Astrocyte (in vitro differentiated cells and primary cell): ENCODE results near the gene LDAH. TPM values are rescaled to one million over a fixed set of nuclear protein-coding genes. Genes with fewer than 3 reads are reported as not detected.
"Not testable (repeated sequence)": the region's sequence is repeated elsewhere in the genome, so short reads cannot be mapped to it uniquely, and the experiment has no call there.

ENCODE experiments used
- DNase-seq: peaks from one replicate; pipeline ENCODE4 v3.0.0-alpha.2; 2010; ENCODE audit warnings: low read depth
- FAIRE-seq: peaks from 2 replicates; lab custom pipeline; 2011; peaks lifted over from hg19 to GRCh38; lab: Jason Lieb, UNC
- H2AFZ ChIP-seq: 2 replicates; pipeline ENCODE4 v1.6.0; 2012; ENCODE audit warnings: low read depth, low read length, inconsistent platforms
- H3K27ac ChIP-seq: 2 replicates; pipeline ENCODE4 v1.5.1; 2011; ENCODE audit warnings: low read depth, low read length, inconsistent platforms
- H3K27me3 ChIP-seq: 2 replicates; pipeline ENCODE4 v1.6.0; 2011; ENCODE audit warnings: low read length, inconsistent platforms; ENCODE audit not compliant: insufficient read depth
- H3K36me3 ChIP-seq: 2 replicates; pipeline ENCODE4 v1.5.1; 2011; ENCODE audit warnings: low read length, inconsistent platforms; ENCODE audit not compliant: insufficient read depth
- H3K4me1 ChIP-seq: 2 replicates; pipeline ENCODE4 v1.5.1; 2011; ENCODE audit warnings: low read length, inconsistent platforms; ENCODE audit not compliant: insufficient read depth
- H3K4me2 ChIP-seq: 2 replicates; pipeline ENCODE4 v1.6.0; 2012; ENCODE audit warnings: low read length, inconsistent platforms
- H3K4me3 ChIP-seq: 2 replicates; pipeline ENCODE4 v1.5.1; 2011; ENCODE audit warnings: low read depth, mild to moderate bottlenecking, low read length, inconsistent platforms; ENCODE audit not compliant: insufficient read depth
- H3K79me2 ChIP-seq: 2 replicates; pipeline ENCODE4 v1.6.0; 2012; ENCODE audit warnings: mild to moderate bottlenecking, low read length, inconsistent platforms; ENCODE audit not compliant: insufficient read depth
- H3K9ac ChIP-seq: 2 replicates; pipeline ENCODE4 v1.6.0; 2012; ENCODE audit warnings: mild to moderate bottlenecking, low read length, inconsistent platforms
- H3K9me3 ChIP-seq: 2 replicates; pipeline ENCODE4 v1.5.1; 2012; ENCODE audit warnings: low read depth, mild to moderate bottlenecking, low read length, inconsistent platforms; ENCODE audit not compliant: insufficient read depth
- H4K20me1 ChIP-seq: 2 replicates; pipeline ENCODE4 v1.6.0; 2012; ENCODE audit warnings: low read length, inconsistent platforms; ENCODE audit not compliant: insufficient read depth
- H3K27ac Mint-ChIP-seq: one replicate; pipeline ENCODE4 v1.8.0; 2021; ENCODE audit warnings: mild to moderate bottlenecking, mixed read lengths; ENCODE audit not compliant: unreplicated experiment
- H3K27me3 Mint-ChIP-seq: one replicate; pipeline ENCODE4 v1.8.0; 2021; ENCODE audit warnings: low read depth, mixed read lengths; ENCODE audit not compliant: unreplicated experiment
- H3K36me3 Mint-ChIP-seq: one replicate; pipeline ENCODE4 v1.8.0; 2021; ENCODE audit warnings: low read depth, mixed read lengths; ENCODE audit not compliant: unreplicated experiment
- H3K4me1 Mint-ChIP-seq: one replicate; pipeline ENCODE4 v1.8.0; 2021; ENCODE audit warnings: low read depth, mixed read lengths; ENCODE audit not compliant: unreplicated experiment
- H3K4me3 Mint-ChIP-seq: one replicate; pipeline ENCODE4 v1.8.0; 2021; ENCODE audit warnings: mild to moderate bottlenecking, moderate library complexity, mixed read lengths; ENCODE audit not compliant: unreplicated experiment
- H3K9me3 Mint-ChIP-seq: one replicate; pipeline ENCODE4 v1.8.0; 2021; ENCODE audit warnings: mild to moderate bottlenecking, mixed read lengths; ENCODE audit not compliant: unreplicated experiment
- CTCF ChIP-seq: IDR thresholded peaks from 2 replicates; pipeline ENCODE4 v1.5.1; 2011; ENCODE audit warnings: low read depth, mild to moderate bottlenecking, inconsistent platforms, low read length, moderate library complexity; ENCODE audit not compliant: insufficient read depth
- EZH2 ChIP-seq: IDR thresholded peaks from 2 replicates; pipeline ENCODE4 v1.6.1; 2012; ENCODE audit warnings: mild to moderate bottlenecking, low read length, inconsistent platforms; ENCODE audit not compliant: insufficient read depth
- total RNA-seq: library from RNA; stranded (reverse); gene quantifications from 2 replicates; pipeline ENCODE4 v1.2.1, GENCODE V29; 2021

The LDAH gene
- total RNA-seq, 1 donor from 2014 or later, result 19.3 TPM

- FAIRE-seq (no peak), DNase-seq (no peak)
- Histone ChIP-seq H4K20me1 (no peaks in the 10 kb centered on the region), H3K9me3 (no peaks in the 10 kb centered on the region), H2AFZ (no peak overlapping the region), H3K79me2 (peaks cover 3% of the 10 kb centered on the region), H3K27me3 (no peaks in the 10 kb centered on the region), H3K27ac (no peak overlapping the region), H3K4me2 (no peak overlapping the region), H3K36me3 (no peaks in the 10 kb centered on the region), H3K4me3 (no peak overlapping the region), H3K4me1 (no peaks in the 10 kb centered on the region), H3K9ac (no peak overlapping the region)
- H3K4me1 Mint-ChIP-seq, result no peaks in the 10 kb centered on the region
- H3K9me3 Mint-ChIP-seq, result peaks cover 4% of the 10 kb centered on the region
- H3K27ac Mint-ChIP-seq, result no peak overlapping the region
- no peak overlapping the region for H3K4me3 Mint-ChIP-seq
- peaks cover 4% of the 10 kb centered on the region for H3K36me3 Mint-ChIP-seq
- TF ChIP-seq CTCF (no peak), EZH2 (no peak)
- H3K27me3 Mint-ChIP-seq, result no peaks in the 10 kb centered on the region
These were observed 105.3 kb downstream of the LDAH start for GRCh38 chr2:20717641-20718040.

- not testable (repeated sequence) for H3K4me1 ChIP-seq, H3K9me3 ChIP-seq, DNase-seq, H3K4me2 ChIP-seq, H3K27me3 Mint-ChIP-seq, H4K20me1 ChIP-seq, H3K9me3 Mint-ChIP-seq, H3K4me1 Mint-ChIP-seq, H2AFZ ChIP-seq, H3K36me3 ChIP-seq, H3K9ac ChIP-seq, H3K27me3 ChIP-seq, H3K4me3 Mint-ChIP-seq, FAIRE-seq, H3K27ac ChIP-seq, H3K4me3 ChIP-seq, H3K27ac Mint-ChIP-seq, H3K36me3 Mint-ChIP-seq, H3K79me2 ChIP-seq
These were observed 106.7 kb downstream of the LDAH start for GRCh38 chr2:20716164-20716563.

- H3K4me2 ChIP-seq, H3K27me3 Mint-ChIP-seq, H3K36me3 Mint-ChIP-seq, H3K9me3 Mint-ChIP-seq, H3K4me1 ChIP-seq, H3K36me3 ChIP-seq, H3K27ac ChIP-seq, H3K4me3 Mint-ChIP-seq, H2AFZ ChIP-seq, H3K27ac Mint-ChIP-seq, H3K27me3 ChIP-seq, H3K9me3 ChIP-seq, H4K20me1 ChIP-seq, H3K4me3 ChIP-seq, FAIRE-seq, H3K79me2 ChIP-seq, DNase-seq, H3K9ac ChIP-seq, H3K4me1 Mint-ChIP-seq: not testable (repeated sequence)
These were observed 108.5 kb downstream of the LDAH start for GRCh38 chr2:20714412-20714811.

- H3K9ac ChIP-seq, H3K4me1 Mint-ChIP-seq, H3K4me2 ChIP-seq, H3K9me3 Mint-ChIP-seq, H3K36me3 Mint-ChIP-seq, H3K4me3 ChIP-seq, H3K79me2 ChIP-seq, H4K20me1 ChIP-seq, H3K36me3 ChIP-seq, H2AFZ ChIP-seq, DNase-seq, H3K4me3 Mint-ChIP-seq, H3K4me1 ChIP-seq, FAIRE-seq, H3K9me3 ChIP-seq, H3K27me3 ChIP-seq, H3K27ac Mint-ChIP-seq, H3K27ac ChIP-seq, H3K27me3 Mint-ChIP-seq: not testable (repeated sequence)
These were observed 109.3 kb downstream of the LDAH start for GRCh38 chr2:20713585-20713984.

- not testable (repeated sequence) for H3K79me2 ChIP-seq, FAIRE-seq, H3K4me1 ChIP-seq, H3K27me3 ChIP-seq, DNase-seq, H3K4me1 Mint-ChIP-seq, H3K36me3 Mint-ChIP-seq, H3K4me3 ChIP-seq, H3K9me3 ChIP-seq, H3K9ac ChIP-seq, H3K9me3 Mint-ChIP-seq, H2AFZ ChIP-seq, H3K4me2 ChIP-seq, H4K20me1 ChIP-seq, H3K27me3 Mint-ChIP-seq, H3K36me3 ChIP-seq, H3K4me3 Mint-ChIP-seq, H3K27ac ChIP-seq, H3K27ac Mint-ChIP-seq
These were observed 111.3 kb downstream of the LDAH start for GRCh38 chr2:20711641-20712040.
